ENCODE measurements around the gene XRCC4.

The XRCC4 gene

DNA sequence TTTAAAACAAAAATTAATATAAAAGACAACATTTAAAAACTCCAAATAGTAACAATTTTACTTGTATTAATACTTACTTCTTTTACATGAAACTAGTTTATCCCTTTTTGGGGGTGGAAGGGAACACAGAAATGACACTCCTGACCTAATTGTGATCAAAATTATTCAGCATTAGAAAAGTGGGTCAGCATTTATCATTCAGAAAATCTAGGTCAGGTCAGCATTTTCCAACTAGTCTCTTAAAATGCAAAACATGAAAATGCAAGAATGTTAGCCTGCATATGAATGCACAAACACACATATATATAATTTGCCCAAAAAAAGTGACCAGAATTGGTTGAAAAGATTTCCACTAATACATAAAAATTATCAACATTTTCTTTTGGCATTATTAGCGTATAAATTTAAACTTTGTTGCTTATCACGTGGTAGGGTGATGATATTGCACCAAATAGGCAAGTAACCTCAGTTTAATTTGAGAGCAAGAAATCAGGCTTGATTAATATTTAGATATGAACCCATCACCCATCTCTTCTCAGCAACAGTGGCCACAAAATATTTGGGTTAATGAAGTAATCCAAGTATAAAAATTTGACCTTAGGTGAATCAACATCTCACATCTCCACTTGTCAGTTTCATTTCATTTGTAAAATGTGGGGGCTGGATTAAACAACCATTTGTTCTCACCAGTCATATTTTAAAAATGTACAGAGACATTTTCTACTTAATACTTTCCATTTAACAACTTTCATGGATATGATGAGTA lies 5.9 kb upstream of the XRCC4 start:
- no peak for DNase-seq (ENCODE audit: low spot score)

DNA sequence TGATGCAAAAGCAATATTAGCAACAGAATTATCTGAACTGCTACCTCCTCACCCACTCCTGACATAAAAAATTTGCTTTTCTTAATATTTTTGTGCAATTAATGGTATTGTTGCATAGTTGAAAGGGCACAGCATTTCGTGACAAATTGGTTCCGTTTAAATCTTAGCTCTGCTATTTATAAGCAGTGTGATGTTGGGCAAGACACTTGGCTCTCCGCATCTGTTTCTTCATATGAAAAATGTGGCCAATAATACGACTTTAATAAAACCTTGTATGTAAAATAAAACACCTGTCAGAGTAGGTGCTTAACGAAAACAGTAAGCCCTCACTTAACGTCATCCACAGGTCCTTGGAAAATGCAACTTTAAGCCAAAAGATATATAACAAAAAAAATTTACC lies 4.4 kb upstream of the XRCC4 start:
- DNase-seq (ENCODE audit: low spot score) = no peak

DNA sequence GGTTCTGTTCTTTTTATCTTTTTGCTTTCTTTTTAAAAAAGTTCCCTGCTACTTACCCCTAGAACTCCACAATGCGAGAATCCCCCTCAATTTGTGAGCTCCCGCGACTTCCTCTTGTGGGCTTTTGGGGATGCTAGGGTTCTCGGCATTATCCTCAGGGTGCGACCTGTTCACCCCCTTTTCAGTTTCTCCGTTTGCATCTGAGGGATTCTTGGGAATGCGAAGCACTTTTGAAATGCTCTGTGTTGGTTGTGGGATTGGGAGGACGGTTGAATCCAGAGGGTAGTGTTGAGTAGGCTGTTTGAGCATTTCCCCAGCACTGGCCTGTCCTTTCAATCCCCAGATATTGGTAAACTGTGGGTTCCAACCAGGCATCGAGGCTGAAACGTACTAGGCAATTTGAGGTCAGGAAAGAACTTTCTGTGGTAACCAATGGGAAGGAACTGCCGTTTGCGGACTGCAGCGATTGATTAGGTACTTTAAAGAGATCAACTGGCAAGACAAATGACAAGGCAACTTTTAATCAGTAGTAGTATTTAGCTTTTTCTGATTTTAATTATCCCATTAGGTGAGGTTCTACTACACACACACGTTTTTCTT lies 415 bp downstream of the XRCC4 start:
- no peak for DNase-seq (ENCODE audit: low spot score)

DNA sequence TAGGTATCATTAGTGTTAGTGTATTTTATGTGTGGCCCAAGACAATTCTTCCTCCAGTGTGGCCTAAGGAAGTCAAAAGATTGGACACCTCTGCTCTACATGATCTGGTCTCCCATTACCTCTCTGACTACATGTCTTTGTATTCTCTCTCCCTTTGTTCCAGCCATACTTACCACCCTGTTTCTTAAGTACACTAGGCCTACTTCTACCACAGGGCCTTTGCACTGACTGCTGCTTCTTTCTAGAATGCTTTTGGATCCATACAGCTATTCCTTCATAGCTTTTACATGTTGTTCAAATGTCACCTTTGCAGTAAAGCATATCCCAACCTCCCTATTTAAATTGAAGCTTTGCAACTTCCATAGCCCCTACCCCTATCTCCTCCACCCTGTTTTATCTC lies 5.4 kb downstream of the XRCC4 start:
- no peak for DNase-seq (ENCODE audit: low spot score)

DNA sequence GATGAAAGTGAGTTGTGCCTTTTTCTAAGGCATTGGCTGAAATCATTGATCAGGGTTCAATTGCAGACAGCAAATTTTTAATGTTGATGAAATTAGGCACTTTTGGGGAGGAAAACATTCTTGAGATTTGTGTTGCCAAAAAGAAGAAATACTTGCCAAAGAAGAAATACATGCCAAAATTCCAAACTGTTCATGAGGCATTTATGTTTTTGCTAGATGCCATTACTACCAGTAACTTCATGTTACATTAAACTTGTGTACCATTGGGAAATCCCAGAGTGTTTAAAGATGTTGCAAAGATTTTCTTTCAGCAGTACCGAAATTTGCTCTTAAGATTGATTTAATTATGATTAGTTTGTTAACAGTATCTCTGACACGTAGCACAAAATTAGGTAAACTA lies 7.0 kb downstream of the XRCC4 start:
- DNase-seq (ENCODE audit: low spot score) = no peak

DNA sequence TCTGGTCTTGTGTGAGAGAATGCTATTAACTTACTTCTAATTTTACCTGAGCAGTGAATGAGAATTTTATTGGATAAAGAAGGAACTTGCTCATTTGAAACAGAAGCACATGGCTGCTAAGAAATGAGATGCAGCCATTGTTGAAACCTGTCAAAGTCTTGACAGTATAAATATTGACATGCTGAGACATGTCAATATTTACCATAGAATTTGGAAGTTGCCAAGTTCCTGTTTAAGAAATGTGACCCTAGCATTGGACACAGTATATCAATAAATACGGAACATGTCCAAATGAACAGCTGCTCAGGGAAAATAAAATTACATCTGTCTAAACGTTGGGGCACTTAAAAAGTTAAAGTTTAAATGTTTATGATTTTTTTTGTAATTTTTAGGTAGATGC lies 7.8 kb downstream of the XRCC4 start:
- no peak for DNase-seq (ENCODE audit: low spot score)

DNA sequence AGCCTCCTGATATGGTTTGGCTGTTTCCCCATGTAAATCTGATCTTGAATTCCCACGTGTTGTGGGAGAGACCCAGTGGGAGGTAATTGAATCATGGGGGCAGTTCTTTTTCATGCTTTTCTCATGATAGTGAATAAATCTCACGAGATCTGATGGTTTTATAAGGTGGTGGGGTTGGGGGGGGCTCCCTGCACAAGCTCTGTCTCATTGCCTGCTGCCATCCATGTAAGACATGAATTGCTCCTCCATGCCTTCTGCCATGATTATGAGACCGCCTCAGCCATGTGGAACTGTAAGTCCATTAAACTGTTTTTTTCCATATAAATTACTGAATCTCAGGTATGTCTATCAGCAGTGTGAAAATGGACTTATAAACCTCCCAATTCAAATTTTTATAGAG lies 12.8 kb downstream of the XRCC4 start:
- DNase-seq (ENCODE audit: low spot score) = no peak

DNA sequence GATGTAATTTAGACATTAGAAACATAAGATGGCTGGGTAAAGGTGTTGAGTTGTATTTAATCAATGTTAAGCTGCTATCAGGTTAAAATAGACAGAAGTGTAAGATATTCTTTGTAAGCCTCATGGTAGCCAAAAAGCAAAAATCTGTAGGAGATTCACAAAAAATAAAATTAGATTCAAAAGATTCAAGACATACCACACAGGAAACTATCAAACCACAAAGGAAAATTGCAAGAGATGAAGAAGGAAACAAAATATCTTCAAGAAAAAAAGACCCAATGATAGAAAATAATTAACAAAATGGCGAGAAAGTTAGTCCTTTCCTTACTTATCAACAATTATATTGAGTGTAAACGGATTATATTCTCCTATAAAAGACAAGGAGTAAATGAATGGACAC lies 15.3 kb downstream of the XRCC4 start:
- DNase-seq (ENCODE audit: low spot score) = no peak

DNA sequence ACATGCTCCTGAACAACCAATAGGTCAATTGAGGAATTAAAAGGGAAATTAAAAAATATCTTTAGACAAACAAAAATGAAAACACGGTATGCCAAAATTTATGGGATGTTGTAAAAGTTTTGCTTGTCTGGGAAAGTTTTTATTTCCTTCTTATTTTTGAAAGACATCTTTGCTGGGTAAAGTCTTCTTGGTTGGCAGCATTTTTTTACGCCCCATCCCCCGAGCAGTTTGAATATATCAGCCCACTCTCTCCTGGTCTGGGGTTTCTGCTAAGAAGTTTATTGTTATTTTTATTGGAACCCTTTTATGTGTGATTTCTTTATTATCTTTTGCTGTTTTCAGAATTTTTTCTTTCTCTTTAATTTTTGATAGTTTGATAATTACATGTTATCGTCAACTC lies 16.3 kb downstream of the XRCC4 start:
- no peak for DNase-seq (ENCODE audit: low spot score)

DNA sequence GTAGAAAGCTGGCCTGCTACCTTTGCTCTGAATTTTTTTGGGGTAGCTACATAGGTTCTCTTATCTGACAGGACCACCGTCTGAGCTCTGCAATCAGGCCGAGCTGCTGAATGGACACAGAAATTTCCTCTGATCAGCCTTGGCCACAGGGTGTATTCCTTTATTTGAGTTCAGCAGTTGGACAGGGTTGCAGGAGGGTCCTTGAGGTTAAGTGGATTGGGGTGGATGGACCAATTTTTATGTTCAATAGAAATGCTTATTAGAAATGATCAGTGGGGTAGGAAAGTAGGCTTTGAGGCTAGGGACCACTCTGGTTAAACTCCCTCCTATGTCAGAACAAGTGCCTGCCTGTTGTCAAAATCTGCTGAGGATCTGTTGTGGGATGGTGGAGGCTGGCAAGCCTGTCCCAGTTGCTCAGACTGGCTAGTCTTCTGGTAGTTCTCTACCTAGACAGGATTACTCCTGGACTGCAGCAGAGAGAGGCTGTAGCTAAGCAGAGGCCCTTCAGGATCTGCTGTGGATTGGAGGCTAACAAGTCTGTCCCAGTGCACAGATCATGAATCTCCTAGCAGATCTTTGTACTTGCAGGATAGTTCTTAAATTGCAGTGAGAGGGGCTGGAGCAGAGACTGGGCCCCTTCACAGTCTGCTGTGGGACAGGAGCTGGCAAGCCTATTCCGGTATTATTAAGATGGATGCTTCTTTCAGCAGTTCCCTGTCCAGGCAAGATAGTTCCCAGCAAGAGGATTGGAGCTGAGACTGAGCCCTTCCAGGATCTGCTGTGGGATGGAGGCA lies 18.0 kb downstream of the XRCC4 start:
- no peak for DNase-seq (ENCODE audit: low spot score)

DNA sequence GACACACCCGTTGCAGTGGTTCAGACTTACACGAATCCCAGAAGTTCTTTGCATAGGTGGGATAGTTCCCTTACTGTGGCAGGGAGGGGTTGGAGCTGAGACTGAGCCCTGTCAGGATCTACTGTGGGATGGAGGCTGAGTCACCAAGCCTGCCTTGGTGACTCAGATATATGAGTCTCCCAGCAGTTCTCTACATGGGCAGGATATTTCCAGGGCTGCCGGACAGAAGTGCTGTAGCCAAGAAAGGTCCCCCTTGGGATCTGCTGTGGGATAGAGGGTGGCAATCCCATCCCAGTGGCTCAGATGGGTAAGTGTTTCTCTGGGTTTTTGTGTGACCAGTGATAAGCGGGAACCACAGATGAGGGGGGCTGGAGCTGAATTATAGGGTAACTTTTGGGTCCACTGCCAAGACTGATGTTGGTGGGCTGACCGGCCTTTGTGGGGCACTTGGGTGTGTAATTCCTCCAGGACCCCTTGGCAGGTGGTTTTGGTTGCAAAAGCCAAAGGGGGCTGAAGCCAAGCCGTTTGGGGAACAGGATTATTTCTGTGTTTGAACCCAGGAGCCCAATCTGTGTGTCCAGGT lies 18.7 kb downstream of the XRCC4 start:
- DNase-seq (ENCODE audit: low spot score) = peak; percentile 69

DNA sequence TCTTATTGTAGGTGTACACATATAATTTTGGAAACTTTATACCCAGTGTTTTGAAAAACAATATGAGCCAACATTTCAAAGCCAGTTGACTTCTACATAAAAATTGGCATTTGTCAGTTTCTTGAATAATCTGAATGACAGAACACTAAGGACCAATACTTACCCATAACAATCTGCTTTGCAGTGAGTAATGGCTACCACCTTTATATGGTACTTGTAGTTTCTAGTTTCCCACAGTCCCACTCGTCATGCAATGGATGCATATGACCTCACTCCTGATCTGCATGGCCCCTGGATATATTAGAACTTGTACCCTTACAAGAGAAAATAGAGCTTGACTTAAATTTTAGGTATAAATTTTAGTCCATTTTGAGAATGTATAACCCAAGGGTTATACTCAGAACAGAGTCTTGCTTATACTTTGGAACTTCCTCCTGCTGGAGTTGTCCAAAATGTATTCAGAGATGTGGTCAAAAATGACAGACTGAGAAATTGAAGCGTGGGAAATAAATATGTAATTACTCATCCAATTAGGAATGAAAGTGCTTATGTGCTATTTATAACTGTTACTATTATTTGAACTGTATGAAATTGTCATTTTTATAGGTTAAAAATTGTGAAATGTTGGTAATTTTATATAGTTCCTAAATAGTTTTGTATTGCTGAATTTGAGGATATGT lies 19.5 kb downstream of the XRCC4 start:
- DNase-seq (ENCODE audit: low spot score) = no peak

DNA sequence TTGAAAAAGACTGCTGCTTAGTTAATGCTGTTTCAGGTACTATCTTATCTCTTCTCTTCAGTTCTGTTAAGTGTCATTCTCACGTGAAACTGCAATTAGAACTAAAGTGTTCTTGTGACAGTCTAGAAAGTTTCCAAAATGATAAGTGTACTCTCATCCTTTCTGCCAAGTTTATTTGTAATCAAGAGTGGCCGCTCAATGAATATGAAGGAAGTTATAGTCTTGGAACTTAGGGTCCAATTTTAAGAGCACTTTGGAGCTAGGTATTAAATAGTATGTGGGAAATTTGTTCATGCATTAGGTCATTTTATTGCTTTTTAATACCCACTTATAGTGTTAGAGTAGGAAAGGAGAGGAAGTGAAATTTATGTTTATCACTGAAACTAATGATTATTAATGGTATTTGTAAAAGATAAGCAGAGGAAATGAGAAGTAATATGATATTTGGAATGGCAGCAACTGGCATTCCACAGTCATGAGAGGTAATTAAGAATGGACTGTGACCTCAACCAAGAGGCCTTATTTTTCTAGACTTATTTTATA lies 20.4 kb downstream of the XRCC4 start:
- DNase-seq (ENCODE audit: low spot score) = peak; percentile 11

DNA sequence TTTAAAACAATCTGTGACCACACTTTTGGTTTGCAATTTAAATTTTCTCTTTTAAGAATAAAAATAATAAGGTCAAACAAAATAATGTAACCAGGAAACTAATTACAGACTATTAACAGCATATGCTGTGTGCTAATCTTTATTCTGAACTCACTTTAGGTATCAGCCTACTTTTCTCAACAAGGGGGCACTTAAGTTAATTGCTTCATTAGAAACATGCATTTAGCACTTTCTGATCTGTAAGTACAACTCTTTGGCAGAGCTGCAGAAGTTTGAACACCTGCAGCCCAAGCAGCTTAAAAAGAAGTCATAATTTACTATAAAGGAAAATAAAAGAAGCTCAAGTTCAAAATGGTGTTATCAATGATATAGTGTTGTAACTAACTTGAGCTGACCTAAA lies 21.7 kb downstream of the XRCC4 start:
- no peak for DNase-seq (ENCODE audit: low spot score)

DNA sequence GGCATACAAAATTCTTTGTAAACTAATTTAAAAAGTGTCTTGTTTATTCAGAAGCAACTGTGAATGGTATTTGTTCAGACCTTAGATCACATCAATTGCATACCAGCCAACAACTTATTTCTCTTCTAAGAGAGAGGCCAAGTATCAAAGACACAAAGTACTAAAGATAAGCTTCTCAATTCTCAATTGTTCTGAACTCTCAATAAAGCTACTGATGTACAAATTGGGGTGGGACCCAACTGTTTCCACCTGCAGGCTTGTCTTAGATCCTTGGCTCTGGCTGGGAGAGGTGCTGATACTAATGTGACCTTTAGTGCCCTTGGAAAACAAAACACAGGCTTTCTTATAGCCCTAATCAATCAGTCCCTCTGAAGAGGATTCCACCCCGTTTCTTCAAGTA lies 22.1 kb downstream of the XRCC4 start:
- DNase-seq (ENCODE audit: low spot score) = no peak

DNA sequence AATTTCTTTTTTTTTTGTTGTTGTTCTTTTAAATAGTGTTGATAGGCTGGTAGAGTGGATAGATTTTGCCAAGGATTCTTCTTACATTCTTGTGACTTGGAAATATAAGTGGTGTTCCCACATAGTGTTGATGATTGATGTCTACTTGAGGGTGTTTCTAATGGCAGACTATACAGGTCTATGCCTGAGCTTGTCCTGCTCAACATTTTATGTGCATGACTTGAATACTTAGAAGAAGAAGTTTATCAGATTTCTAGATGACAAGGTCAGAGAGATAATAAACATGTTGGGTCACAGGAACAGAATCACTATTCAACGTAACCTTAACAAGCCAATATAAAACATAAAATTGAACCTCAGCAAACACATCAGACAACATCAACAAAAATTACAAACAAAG lies 24.2 kb downstream of the XRCC4 start:
- no peak for DNase-seq (ENCODE audit: low spot score)

DNA sequence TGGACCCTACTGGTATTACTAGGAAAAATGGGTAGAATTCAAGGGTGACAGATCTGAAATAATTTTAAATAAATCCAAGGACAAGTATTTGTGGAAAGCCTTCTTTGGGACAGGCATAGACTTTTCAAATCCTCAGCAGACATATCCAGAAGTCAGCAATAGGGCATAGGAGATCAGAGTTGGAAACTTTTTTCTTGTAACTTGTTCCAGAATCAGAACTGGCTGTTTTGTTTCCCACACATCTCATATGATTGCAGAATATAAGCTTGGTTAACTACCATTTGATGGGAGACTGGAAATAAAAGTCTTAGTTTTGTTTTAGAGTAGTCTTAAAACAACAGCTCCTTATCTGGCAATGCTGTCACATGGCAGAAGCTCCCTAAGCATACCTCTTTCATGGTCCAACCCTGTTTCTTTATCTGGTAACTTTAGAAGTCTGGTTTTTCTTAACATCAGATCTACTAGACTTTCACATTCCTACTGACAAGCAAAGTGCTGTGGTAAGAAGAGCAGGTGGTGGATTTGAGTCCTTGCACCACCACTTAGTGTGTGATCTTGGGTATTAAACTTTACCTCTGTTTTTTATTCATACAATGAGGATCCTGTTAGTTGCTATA lies 25.1 kb downstream of the XRCC4 start:
- no peak for DNase-seq (ENCODE audit: low spot score)

DNA sequence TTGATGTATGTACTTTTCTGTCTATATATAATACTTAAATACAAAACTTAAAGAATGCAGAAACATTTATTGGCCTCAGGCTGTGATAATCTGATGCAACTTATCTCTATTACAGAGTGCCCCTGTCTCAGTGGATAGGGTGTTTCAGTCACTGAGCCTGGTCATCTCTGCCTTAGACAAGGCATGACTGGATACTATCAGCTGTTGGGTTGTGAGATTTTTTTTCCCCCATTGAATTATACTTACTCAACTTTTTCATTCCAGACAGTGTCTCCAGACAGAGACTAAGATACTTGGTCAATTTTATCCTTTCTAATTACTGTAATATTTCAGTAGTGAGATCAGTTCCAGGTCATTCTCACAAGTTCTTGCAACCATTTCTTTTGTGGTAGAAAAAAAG lies 26.7 kb downstream of the XRCC4 start:
- no peak for DNase-seq (ENCODE audit: low spot score)

DNA sequence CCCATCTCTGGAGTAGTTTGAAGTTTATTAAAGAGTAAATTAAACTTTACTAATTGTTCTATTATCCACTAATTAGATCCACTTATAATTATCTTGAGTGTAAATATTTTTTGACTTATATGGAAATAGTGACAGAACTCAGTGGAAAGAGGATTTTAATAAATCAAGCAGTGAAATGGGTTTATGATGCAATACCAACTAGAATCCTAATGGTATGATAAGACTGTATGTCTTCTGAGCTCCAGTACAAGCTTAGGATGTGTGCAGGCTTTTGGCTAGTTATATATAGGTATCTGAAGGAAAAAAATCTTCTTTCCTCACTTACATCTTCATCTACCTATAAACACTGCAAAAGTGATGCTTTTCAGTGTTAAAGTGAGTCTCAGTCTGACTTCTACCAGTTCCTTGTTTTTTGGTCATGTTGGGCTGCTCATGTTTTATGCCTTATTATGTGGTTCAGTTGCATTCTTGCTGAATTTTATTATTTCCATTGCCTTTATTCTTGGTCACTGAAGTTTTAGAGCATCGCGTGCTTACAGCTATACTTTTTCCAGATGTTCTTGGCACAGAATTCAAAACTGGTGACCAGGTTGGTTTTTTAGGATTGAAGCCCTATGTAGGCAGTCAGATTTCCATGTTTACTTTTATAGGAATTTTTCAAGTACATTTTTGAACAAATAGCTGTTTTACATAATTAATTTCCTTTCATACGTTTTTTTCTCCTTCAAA lies 30.5 kb downstream of the XRCC4 start:
- DNase-seq (ENCODE audit: low spot score) = no peak

DNA sequence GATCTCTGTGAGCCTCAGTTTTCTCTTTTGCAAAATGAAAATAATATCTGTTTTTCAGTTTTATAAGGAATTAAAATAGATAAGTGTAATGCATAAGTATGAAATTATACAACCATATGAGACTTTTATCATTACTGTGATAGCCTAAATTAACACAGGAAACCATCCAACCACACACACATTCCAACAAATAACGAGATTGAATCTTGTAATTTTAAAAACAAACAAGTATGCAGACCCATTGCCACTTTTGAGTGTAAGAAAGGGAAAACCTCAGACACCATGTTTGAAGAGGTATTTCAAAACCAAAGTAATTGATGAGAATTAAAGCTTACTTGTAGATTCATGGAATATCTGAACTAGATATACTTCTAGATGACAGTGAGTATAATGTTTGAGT lies 32.0 kb downstream of the XRCC4 start:
- no peak for DNase-seq (ENCODE audit: low spot score)

DNA sequence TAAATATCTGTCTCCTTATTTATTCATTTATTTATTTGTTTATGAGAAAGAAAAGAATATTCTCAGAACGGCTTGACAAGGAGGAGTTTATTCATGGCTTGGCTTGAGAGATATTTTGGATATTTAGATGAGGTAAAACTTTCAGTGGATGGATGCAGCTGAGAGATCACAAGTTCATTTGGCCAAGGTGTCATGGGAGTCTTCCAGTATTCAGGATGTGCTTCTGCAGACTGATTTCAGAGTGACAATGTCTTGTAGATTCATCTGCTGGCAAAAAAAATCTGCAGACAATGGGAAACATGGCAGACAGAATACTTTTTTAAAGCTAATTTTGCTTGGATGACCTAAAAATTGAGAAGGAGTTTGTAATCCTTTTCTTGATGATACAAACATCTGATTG lies 38.5 kb downstream of the XRCC4 start:
- no peak for DNase-seq (ENCODE audit: low spot score)
